AG04450 (cell line): ENCODE measurements around the gene THOC2. TPM values are rescaled to one million over a fixed set of nuclear protein-coding genes. Genes with fewer than 3 reads are reported as not detected.
"Not testable (repeated sequence)": the region's sequence is repeated elsewhere in the genome, so short reads cannot be mapped to it uniquely, and the experiment has no call there.

Experiments used
- CTCF ChIA-PET: fragments of 300-600, 350-600 bp; formaldehyde crosslinking; extraction: SDS; loops from one replicate; lab custom pipeline; 2022; ENCODE audit warnings: antibody characterized with exemption, inconsistent platforms; lab: Charles Lee
- POLR2A ChIA-PET: fragments of 350-600 bp; formaldehyde crosslinking; extraction: SDS; loops from one replicate; lab custom pipeline; 2021; ENCODE audit warnings: antibody characterized with exemption, inconsistent platforms; lab: Yijun Ruan, JAX
- DNase-seq: peaks from one replicate; pipeline ENCODE4 v3.0.0-alpha.2; 2011; ENCODE audit warnings: low read depth, low spot score
- H3K27ac ChIP-seq: one replicate; pipeline ENCODE4 v1.5.1; 2012; ENCODE audit warnings: low read depth, low read length, control low read depth
- H3K27me3 ChIP-seq: one replicate; pipeline ENCODE4 v1.6.0; 2012; ENCODE audit warnings: low read length; ENCODE audit not compliant: control insufficient read depth, insufficient read depth
- H3K4me3 ChIP-seq: 2 replicates; pipeline ENCODE4 v1.5.1; 2011; ENCODE audit warnings: mild to moderate bottlenecking, low read depth, low read length, control low read depth
- H3K9me3 ChIP-seq: 2 replicates; pipeline ENCODE4 v1.5.1; 2012; ENCODE audit warnings: low read length; ENCODE audit not compliant: control insufficient read depth, insufficient read depth
- polyA plus RNA-seq: library from polyadenylated mRNA; depleted of rRNA; stranded (reverse); fragments of >200 nt; gene quantifications from 2 replicates; pipeline ENCODE4 v1.2.3, GENCODE V29; 2011
- TF ChIP-seq, protein P1 (sequence below): IDR thresholded peaks from 2 replicates; pipeline ENCODE4 v1.5.1; 2011; ENCODE audit warnings: low read depth, low read length, control low read depth, inconsistent platforms

Gene THOC2
- polyA plus RNA-seq, 1 experiment, result 91.2 TPM

DNA sequence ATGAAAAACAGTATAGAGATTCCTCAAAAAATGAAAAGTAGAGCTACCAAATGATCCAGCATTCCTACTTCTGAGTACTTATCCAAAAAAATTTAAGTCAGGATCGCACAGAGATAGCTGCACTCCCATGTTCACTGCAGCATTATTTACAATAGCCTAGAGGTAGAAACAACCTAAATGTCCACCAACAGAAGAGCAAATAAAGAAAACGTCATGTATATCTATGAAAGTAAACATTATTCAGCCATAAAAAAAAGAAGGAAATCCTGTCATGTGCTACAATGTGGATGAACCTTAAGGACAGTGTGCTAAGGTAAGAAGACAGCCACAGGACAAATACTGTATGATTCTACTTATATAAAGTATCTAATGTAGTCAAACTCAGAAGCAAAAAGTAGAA is 12.4 kb downstream of the THOC2 start:
- no peaks in the 10 kb centered on the region for H3K27me3 ChIP-seq
- H3K9me3 ChIP-seq, result peaks cover 6% of the 10 kb centered on the region; the same call in 1 of the 2 replicates
- no peak for DNase-seq
- no peak overlapping the region for H3K27ac ChIP-seq
- ChIA-PET POLR2A (interaction anchor here (1.1 kb wide), 1 partner anchor 13 kb away, joined by 3 read pairs; the partner anchor contains the start of gene THOC2), CTCF (no interaction called here)
- no peak overlapping the region for H3K4me3 ChIP-seq
- TF ChIP-seq, protein P1, sequence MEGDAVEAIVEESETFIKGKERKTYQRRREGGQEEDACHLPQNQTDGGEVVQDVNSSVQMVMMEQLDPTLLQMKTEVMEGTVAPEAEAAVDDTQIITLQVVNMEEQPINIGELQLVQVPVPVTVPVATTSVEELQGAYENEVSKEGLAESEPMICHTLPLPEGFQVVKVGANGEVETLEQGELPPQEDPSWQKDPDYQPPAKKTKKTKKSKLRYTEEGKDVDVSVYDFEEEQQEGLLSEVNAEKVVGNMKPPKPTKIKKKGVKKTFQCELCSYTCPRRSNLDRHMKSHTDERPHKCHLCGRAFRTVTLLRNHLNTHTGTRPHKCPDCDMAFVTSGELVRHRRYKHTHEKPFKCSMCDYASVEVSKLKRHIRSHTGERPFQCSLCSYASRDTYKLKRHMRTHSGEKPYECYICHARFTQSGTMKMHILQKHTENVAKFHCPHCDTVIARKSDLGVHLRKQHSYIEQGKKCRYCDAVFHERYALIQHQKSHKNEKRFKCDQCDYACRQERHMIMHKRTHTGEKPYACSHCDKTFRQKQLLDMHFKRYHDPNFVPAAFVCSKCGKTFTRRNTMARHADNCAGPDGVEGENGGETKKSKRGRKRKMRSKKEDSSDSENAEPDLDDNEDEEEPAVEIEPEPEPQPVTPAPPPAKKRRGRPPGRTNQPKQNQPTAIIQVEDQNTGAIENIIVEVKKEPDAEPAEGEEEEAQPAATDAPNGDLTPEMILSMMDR, result no peak

GRCh38 chrX:123713841-123714240 is 19.0 kb downstream of the THOC2 start:
- no peak overlapping the region for H3K27ac ChIP-seq
- ChIA-PET POLR2A (no interaction called here), CTCF (no interaction called here)
- no peak for DNase-seq
- no peaks in the 10 kb centered on the region for H3K27me3 ChIP-seq
- H3K4me3 ChIP-seq, result no peak overlapping the region
- peaks cover 6% of the 10 kb centered on the region; the same call in 1 of the 2 replicates for H3K9me3 ChIP-seq
- TF ChIP-seq, protein P1, result no peak

DNA sequence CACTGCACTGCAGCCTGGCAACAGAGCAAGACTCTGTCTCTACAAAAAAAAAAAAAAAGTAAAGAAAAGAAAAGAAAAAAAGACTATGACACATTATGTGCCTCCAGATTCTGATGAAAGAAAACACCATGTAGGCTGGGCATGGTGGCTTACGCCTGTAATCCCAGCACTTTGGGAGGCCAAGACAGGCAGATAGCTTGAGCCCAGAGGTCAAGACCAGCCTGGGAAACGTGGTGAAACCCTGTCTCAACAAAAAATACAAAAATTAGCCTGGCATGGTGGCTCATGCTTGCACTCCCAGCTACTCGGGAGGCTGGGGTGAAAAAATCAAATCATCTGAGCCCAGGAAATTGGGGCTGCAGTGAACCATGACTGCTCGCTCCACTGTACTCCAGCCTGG is 19.4 kb downstream of the THOC2 start:
- TF ChIP-seq, protein P1, result no peak
- CTCF ChIA-PET, result no interaction called here
- POLR2A ChIA-PET, result no interaction called here
- no peak for DNase-seq
- H3K27ac ChIP-seq, result no peak overlapping the region
- H3K27me3 ChIP-seq, result no peaks in the 10 kb centered on the region
- peaks cover 6% of the 10 kb centered on the region; the same call in 1 of the 2 replicates for H3K9me3 ChIP-seq
- H3K4me3 ChIP-seq, result no peak overlapping the region

- H3K9me3 ChIP-seq, H3K4me3 ChIP-seq, H3K27me3 ChIP-seq, H3K27ac ChIP-seq, POLR2A ChIA-PET, DNase-seq: not testable (repeated sequence)
- CTCF ChIA-PET, result interaction anchor here (1.6 kb wide), 1 partner anchor 21 kb away, joined by 3 read pairs; the partner anchor contains the start of gene THOC2
Observed at GRCh38 chrX:123711201-123711600, 21.7 kb downstream of the THOC2 start.

DNA sequence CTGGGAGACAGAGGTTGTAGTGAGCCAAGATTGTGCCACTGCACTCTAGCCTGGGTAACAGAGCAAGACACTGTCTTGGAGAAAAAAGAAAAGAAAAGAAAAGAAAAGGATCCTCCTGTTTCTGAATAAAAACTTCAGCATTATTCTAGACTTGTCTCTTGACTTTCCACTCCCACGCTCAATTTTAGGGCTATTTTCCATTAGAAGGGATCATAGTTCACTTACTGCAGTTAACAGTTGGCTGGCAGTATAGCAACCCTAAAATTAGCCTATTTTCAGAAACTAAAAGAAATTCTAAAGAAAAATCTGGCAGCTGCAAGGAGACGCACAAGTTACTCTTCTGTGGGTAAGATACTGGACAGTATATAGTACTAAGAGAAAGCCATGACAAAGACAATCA is 28.1 kb downstream of the THOC2 start:
- DNase-seq, result no peak
- TF ChIP-seq, protein P1, result no peak
- ChIA-PET CTCF (interaction anchor here (0.5 kb wide), 1 partner anchor 57 kb away, joined by 9 read pairs; no protein-coding TSS in a partner anchor), POLR2A (no interaction called here)
- Histone ChIP-seq H3K27ac (no peak overlapping the region), H3K4me3 (no peak overlapping the region), H3K9me3 (no peaks in the 10 kb centered on the region), H3K27me3 (no peaks in the 10 kb centered on the region)
